Spleen (tissue), 11 donors: ENCODE results near the gene DIMT1. TPM values are rescaled to one million over a fixed set of nuclear protein-coding genes. Genes with fewer than 3 reads are reported as not detected.
A peak's percentile ranks its signal among the peaks of the same experiment; 100 is the strongest.

Source experiments
- DNase-seq: peaks from one replicate; pipeline ENCODE4 v3.0.0-alpha.2; 2020
- H3K27ac ChIP-seq, 8 donors: fragments of 200-600 bp; sonication (generic) in 7 of 8; 1 replicate in 4 of 8; 2 replicates in 4 of 8; pipeline versions ENCODE4 v1.5.0 to v1.8.0; 2016 to 2021; ENCODE audit warnings: inconsistent platforms in 4 of 8, mild to moderate bottlenecking in 4 of 8, moderate library complexity in 1 of 8
- H3K27me3 ChIP-seq, 7 donors: fragments of 200-600 bp; sonication (generic) in 6 of 7; replicated peaks in 1 of 7; 1 replicate in 4 of 7; 2 replicates in 3 of 7; pipeline versions ENCODE4 v1.5.0 to v1.8.0; 2016 to 2021; ENCODE audit warnings: inconsistent platforms in 3 of 7, mild to moderate bottlenecking in 1 of 7
- H3K36me3 ChIP-seq, 6 donors: fragments of 200-600 bp; sonication (generic) in 5 of 6; 1 replicate in 4 of 6; 2 replicates in 2 of 6; pipeline versions ENCODE4 v1.5.0 to v1.8.0; 2016 to 2021; ENCODE audit warnings: inconsistent platforms in 2 of 6
- H3K4me1 ChIP-seq, 6 donors: fragments of 200-600 bp; sonication (generic) in 5 of 6; 1 replicate in 3 of 6; 2 replicates in 3 of 6; pipeline versions ENCODE4 v1.5.0 to v1.8.0; 2016 to 2021; ENCODE audit warnings: inconsistent platforms in 3 of 6
- H3K4me3 ChIP-seq, 8 donors: fragments of 200-600 bp; sonication (generic) in 7 of 8; 1 replicate in 4 of 8; 2 replicates in 4 of 8; pipeline versions ENCODE4 v1.5.0 to v1.8.0; 2016 to 2021; ENCODE audit warnings: inconsistent platforms in 4 of 8, mild to moderate bottlenecking in 4 of 8, moderate library complexity in 2 of 8
- H3K9me3 ChIP-seq, 8 donors: fragments of 200-600 bp; sonication (generic) in 7 of 8; 1 replicate in 4 of 8; 2 replicates in 4 of 8; pipeline versions ENCODE4 v1.5.0 to v1.8.0; 2016 to 2021; ENCODE audit warnings: inconsistent platforms in 4 of 8
- POLR2A ChIP-seq, 3 donors: fragments of 450-650 bp; IDR thresholded peaks; one replicate each; pipeline ENCODE4 v1.5.1; 2017; ENCODE audit warnings: antibody characterized with exemption in 3 of 3, mild to moderate bottlenecking in 1 of 3
- POLR2AphosphoS5 ChIP-seq, 3 donors: sonication (generic); formaldehyde crosslinking; IDR thresholded peaks; one replicate each; pipeline ENCODE4 v1.5.1; 2017; ENCODE audit warnings: antibody characterized with exemption in 3 of 3
- WGBS, 5 donors: extraction: QIAGEN DNeasy Blood & Tissue Kit in 3 of 5; methylation state at CpG; one replicate each; pipeline versions ENCODE4 v1.1.5 to v1.1.7; 2013 to 2018; 5-methylcytosine and 5-hydroxymethylcytosine counted together
- intact Hi-C: fragments of 100-400 bp; cut with DNase I; formaldehyde crosslinking; loops from one replicate; pipeline ENCODE4 v1.15.0; 2023; ENCODE audit warnings: low total_unique reads
- polyA plus RNA-seq, 3 donors: library from polyadenylated mRNA; stranded (reverse); fragments of 200-250 nt; gene quantifications; one replicate each; pipeline ENCODE4 v1.2.1, GENCODE V29; 2013
- total RNA-seq, 7 donors: library from RNA; depleted of rRNA in 3 of 7; stranded (reverse); fragments of >200 nt in 3 of 7; fragmentation: NEBNext Ultra II Directional in 4 of 7; extraction: Animal tissue kit (Norgen Biotek cat#: 25700) in 4 of 7; gene quantifications; one replicate each; pipeline versions ENCODE4 v1.1.0 to v1.2.1, GENCODE V29; 2016 to 2021
- TF ChIP-seq, protein P1 (sequence below), 11 experiments: fragments of 200-600 bp in 7 of 11; fragments of 450-650 bp in 4 of 11; sonication (generic) in 4 of 11; IDR thresholded peaks in 8 of 11; conservative IDR thresholded peaks in 3 of 11; 1 replicate in 7 of 11; 2 replicates in 4 of 11; pipeline versions ENCODE4 v1.4.0 to v1.8.0; 2016 to 2021; ENCODE audit warnings: antibody characterized with exemption in 11 of 11, inconsistent platforms in 4 of 11, mild to moderate bottlenecking in 1 of 11
- donor health status: healthy with polysubstance abuse.
- donor health status: DM: no; HTN: no; CAD: no; lungs with moderate emphysema.
- donor health status: DM: no; HTN: no; CAD: no.
- donor health status: Bipolar disorder and iron deficiency.
- donor health status: healthy.
- donor health status: DM: no; HTN: no; CAD: no.
- donor health status: DM: yes; HTN: yes; CAD: no.

Gene DIMT1
- total and polyA plus RNA-seq, 10 donors, result 11.0 to 30.0 (median 24.9) TPM

DNA sequence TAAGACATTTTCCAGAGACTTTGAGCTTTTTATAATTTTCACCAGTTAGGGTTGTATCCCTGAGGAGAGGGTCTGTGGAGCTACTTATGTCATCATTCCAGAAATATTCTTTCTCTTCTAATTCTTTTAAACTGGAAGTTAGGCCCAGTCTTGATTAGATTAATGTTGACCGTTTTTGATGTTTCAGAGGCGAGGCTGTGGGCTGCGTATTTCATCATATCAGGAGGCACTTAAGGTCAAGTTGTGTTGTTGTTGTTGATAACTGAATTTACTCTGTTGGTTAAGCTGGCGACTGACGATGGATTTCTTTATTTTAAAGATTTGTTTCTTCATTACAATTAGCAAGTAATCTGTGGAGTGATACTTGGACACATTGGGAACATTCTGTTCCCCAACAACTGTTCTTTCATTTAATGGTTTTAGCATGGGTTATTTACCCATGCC lies 28.9 kb upstream of the DIMT1 start:
- TF ChIP-seq POLR2AphosphoS5 (IDR thresholded peaks at IDR 0.05), result no peak
- TF ChIP-seq POLR2A (IDR thresholded peaks at IDR 0.05), result no peak
- TF ChIP-seq, protein P1, sequence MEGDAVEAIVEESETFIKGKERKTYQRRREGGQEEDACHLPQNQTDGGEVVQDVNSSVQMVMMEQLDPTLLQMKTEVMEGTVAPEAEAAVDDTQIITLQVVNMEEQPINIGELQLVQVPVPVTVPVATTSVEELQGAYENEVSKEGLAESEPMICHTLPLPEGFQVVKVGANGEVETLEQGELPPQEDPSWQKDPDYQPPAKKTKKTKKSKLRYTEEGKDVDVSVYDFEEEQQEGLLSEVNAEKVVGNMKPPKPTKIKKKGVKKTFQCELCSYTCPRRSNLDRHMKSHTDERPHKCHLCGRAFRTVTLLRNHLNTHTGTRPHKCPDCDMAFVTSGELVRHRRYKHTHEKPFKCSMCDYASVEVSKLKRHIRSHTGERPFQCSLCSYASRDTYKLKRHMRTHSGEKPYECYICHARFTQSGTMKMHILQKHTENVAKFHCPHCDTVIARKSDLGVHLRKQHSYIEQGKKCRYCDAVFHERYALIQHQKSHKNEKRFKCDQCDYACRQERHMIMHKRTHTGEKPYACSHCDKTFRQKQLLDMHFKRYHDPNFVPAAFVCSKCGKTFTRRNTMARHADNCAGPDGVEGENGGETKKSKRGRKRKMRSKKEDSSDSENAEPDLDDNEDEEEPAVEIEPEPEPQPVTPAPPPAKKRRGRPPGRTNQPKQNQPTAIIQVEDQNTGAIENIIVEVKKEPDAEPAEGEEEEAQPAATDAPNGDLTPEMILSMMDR (IDR thresholded peaks at IDR 0.05 in 8 of 11, conservative IDR thresholded peaks at IDR 0.05 in 3 of 11), result no peak
- intact Hi-C loops, result no loop called here
- WGBS, 5 donors, result 44 to 78% (median 58%) methylated on average over 5 of the region's 5 CpGs

GRCh38 chr5:62431735-62432620 lies 28.3 kb upstream of the DIMT1 start:
- Histone ChIP-seq H3K36me3 (peaks cover 0 to 21% (median 0%) of the 10 kb centered on the region in 6 donors), H3K4me1 (peaks cover 0 to 21% (median 12%) of the 10 kb centered on the region in 6 donors), H3K27me3 (no peaks in the 10 kb centered on the region), H3K9me3 (no peaks in the 10 kb centered on the region), H3K27ac (peak overlapping the region in 3 of 8 donors; percentile 1 to 43 (median 11)), H3K4me3 (no peak overlapping the region)
- intact Hi-C loops, result no loop called here
- WGBS, 5 donors, result 63 to 89% (median 78%) methylated on average over 11 of the region's 11 CpGs
- TF ChIP-seq, protein P1 (IDR thresholded peaks at IDR 0.05 in 8 of 11, conservative IDR thresholded peaks at IDR 0.05 in 3 of 11), result no peak
- TF ChIP-seq POLR2A (IDR thresholded peaks at IDR 0.05), result no peak
- no peak for TF ChIP-seq POLR2AphosphoS5 (IDR thresholded peaks at IDR 0.05)
- DNase-seq, result no peak

More for the DNA sequence above, 28.9 kb upstream of the DIMT1 start:
- no peak for DNase-seq
- no peaks in the 10 kb centered on the region for H3K27me3 ChIP-seq
- H3K4me1 ChIP-seq, result peaks cover 0 to 21% (median 12%) of the 10 kb centered on the region in 6 donors
- peaks cover 0 to 21% (median 1%) of the 10 kb centered on the region in 6 donors for H3K36me3 ChIP-seq
- no peak overlapping the region for H3K4me3 ChIP-seq
- H3K9me3 ChIP-seq, result no peaks in the 10 kb centered on the region
- peak overlapping the region in 3 of 8 donors; percentile 1 to 43 (median 11) for H3K27ac ChIP-seq

- no peak for DNase-seq
- Histone ChIP-seq H3K27me3 (no peaks in the 10 kb centered on the region), H3K4me3 (no peak overlapping the region), H3K4me1 (no peaks in the 10 kb centered on the region), H3K9me3 (no peaks in the 10 kb centered on the region), H3K36me3 (peaks cover 0 to 12% (median 0%) of the 10 kb centered on the region in 6 donors), H3K27ac (no peak overlapping the region)
- 92 to 100% (median 95%) methylated on average over 1 of the region's 1 CpG for WGBS, 5 donors
- TF ChIP-seq, protein P1 (IDR thresholded peaks at IDR 0.05 in 8 of 11, conservative IDR thresholded peaks at IDR 0.05 in 3 of 11), result no peak
- no peak for TF ChIP-seq POLR2A (IDR thresholded peaks at IDR 0.05)
- no peak for TF ChIP-seq POLR2AphosphoS5 (IDR thresholded peaks at IDR 0.05)
- intact Hi-C loops, result no loop called here
Measured at GRCh38 chr5:62424763-62425162, 21.1 kb upstream of the DIMT1 start.

DNA sequence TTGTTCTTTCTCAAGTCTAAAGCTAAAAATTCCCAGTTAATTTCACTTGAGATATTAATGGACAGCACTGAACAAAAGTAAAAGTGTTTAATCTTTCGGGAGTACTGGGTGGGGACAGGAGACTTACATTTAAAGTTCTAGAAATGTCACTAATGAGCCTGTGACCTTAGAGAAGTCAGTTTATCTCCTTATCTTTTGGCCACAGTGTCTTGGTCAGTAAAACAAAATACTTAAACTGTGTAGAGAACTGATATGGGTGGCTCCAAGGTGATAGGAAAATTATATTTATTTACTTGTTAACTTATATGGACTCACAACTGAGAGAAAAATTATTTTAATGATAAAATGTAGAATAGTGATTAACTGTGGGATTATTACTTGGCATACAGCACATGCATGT lies 17.7 kb upstream of the DIMT1 start:
- Histone ChIP-seq H3K27me3 (no peaks in the 10 kb centered on the region), H3K9me3 (no peaks in the 10 kb centered on the region), H3K4me3 (no peak overlapping the region), H3K4me1 (peaks cover 0 to 12% (median 0%) of the 10 kb centered on the region in 6 donors), H3K36me3 (peaks cover 0 to 19% (median 0%) of the 10 kb centered on the region in 6 donors), H3K27ac (no peak overlapping the region)
- DNase-seq, result no peak
- 79 to 100% (median 88%) methylated on average over 1 of the region's 1 CpG for WGBS, 5 donors
- intact Hi-C loops, result no loop called here
- TF ChIP-seq, protein P1 (IDR thresholded peaks at IDR 0.05 in 8 of 11, conservative IDR thresholded peaks at IDR 0.05 in 3 of 11), result no peak
- TF ChIP-seq POLR2A (IDR thresholded peaks at IDR 0.05) (no peak), POLR2AphosphoS5 (IDR thresholded peaks at IDR 0.05) (no peak)
